ENCODE results near the gene BCL11B.

BCL11B gene

GRCh38 chr14:99252940-99253868 is 18.8 kb downstream of the BCL11B start:
- DNase-seq = no peak

- DNase-seq = no peak
These were observed 19.5 kb downstream of the BCL11B start for GRCh38 chr14:99252443-99252939.

GRCh38 chr14:99251721-99252120 is 20.3 kb downstream of the BCL11B start:
- DNase-seq = no peak

GRCh38 chr14:99250636-99251208 is 21.3 kb downstream of the BCL11B start:
- DNase-seq = no peak

GRCh38 chr14:99249389-99249788 is 22.6 kb downstream of the BCL11B start:
- DNase-seq = no peak

GRCh38 chr14:99248761-99249171 is 23.2 kb downstream of the BCL11B start:
- DNase-seq = no peak

GRCh38 chr14:99247772-99248171 is 24.2 kb downstream of the BCL11B start:
- no peak for DNase-seq

- no peak for DNase-seq
These were observed 24.8 kb downstream of the BCL11B start for GRCh38 chr14:99247101-99247729.

GRCh38 chr14:99246536-99247097 is 25.4 kb downstream of the BCL11B start:
- no peak for DNase-seq

GRCh38 chr14:99245564-99246511 is 26.2 kb downstream of the BCL11B start:
- no peak for DNase-seq

GRCh38 chr14:99244941-99245563 is 26.9 kb downstream of the BCL11B start:
- no peak for DNase-seq

GRCh38 chr14:99244367-99244901 is 27.6 kb downstream of the BCL11B start:
- DNase-seq = no peak

GRCh38 chr14:99242816-99243721 is 28.9 kb downstream of the BCL11B start:
- no peak for DNase-seq

- no peak for DNase-seq
These were observed 29.8 kb downstream of the BCL11B start for GRCh38 chr14:99242238-99242637.

GRCh38 chr14:99241325-99242010 is 30.5 kb downstream of the BCL11B start:
- DNase-seq = no peak

GRCh38 chr14:99240627-99241324 is 31.2 kb downstream of the BCL11B start:
- DNase-seq = no peak

- DNase-seq = no peak
These were observed 32.3 kb downstream of the BCL11B start for GRCh38 chr14:99239661-99240092.

GRCh38 chr14:99238216-99238615 is 33.8 kb downstream of the BCL11B start:
- DNase-seq = no peak

- no peak for DNase-seq
These were observed 34.7 kb downstream of the BCL11B start for GRCh38 chr14:99237288-99237687.

All from NCI-H526 (cell line).